GM12874 (cell line): ENCODE measurements around the gene KMT2C.

Experiments used
- TF ChIP-seq, protein P1 (sequence below): IDR thresholded peaks from 2 replicates; pipeline ENCODE4 v1.5.1; 2011; ENCODE audit warnings: low read depth, mild to moderate bottlenecking, control low read depth, low read length, moderate library complexity; ENCODE audit not compliant: insufficient read depth

KMT2C gene

DNA sequence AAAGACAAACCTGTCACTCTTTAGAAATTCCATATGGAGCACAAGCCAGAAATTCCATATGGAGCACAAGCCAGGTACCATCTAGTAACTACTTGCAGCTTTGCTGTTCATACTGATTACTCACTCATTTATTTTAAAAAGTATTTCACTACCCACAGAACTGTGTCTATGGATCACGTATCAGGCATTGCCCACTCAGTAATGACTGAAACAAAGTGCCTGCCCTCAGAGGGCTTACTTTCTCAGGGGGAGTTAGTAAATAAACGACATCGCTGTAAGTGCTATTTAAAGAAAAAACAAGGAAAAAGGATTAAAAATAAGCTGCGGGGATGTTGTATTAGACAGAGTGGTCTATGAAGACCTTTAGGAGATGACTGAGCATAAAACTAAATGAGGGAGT is 239.4 kb downstream of the KMT2C start:
- TF ChIP-seq, protein P1, sequence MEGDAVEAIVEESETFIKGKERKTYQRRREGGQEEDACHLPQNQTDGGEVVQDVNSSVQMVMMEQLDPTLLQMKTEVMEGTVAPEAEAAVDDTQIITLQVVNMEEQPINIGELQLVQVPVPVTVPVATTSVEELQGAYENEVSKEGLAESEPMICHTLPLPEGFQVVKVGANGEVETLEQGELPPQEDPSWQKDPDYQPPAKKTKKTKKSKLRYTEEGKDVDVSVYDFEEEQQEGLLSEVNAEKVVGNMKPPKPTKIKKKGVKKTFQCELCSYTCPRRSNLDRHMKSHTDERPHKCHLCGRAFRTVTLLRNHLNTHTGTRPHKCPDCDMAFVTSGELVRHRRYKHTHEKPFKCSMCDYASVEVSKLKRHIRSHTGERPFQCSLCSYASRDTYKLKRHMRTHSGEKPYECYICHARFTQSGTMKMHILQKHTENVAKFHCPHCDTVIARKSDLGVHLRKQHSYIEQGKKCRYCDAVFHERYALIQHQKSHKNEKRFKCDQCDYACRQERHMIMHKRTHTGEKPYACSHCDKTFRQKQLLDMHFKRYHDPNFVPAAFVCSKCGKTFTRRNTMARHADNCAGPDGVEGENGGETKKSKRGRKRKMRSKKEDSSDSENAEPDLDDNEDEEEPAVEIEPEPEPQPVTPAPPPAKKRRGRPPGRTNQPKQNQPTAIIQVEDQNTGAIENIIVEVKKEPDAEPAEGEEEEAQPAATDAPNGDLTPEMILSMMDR: no peak

DNA sequence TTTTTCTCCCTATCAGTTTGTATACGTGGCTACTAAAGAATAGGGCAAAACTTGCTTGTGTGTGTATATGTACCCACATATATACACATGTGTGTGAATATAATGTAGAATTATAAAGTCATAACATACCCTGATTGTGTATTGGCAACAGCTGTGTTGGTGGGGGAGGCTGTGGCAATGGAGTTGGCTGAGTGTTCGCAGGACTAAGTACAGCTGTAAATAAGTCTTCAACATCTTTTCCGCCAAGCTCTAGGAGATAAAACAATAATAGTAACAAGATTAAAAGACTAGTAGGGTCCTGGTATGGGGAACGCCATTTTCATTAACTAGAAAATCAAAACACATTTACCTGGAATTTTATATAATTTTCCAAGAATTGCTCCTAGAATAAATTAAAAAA is 241.9 kb downstream of the KMT2C start:
- TF ChIP-seq, protein P1: no peak

DNA sequence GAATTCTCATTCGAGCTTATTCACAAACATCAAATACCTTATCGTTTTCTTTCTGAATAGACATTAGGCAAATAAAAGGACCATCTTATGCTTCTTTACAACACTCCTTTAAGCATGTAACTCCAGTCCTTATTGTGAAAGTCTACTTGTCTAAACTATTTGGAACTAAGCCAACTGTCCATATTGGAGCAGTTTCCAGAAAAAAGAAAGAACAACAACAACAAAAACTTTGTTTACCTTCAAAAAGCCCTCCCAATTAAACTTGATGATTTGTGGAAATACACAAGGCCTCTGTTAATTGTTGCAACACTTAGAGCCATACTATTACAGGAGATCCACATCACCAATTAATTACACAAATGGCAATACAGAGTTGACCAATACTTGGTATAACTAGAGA is 246.7 kb downstream of the KMT2C start:
- TF ChIP-seq, protein P1: no peak

DNA sequence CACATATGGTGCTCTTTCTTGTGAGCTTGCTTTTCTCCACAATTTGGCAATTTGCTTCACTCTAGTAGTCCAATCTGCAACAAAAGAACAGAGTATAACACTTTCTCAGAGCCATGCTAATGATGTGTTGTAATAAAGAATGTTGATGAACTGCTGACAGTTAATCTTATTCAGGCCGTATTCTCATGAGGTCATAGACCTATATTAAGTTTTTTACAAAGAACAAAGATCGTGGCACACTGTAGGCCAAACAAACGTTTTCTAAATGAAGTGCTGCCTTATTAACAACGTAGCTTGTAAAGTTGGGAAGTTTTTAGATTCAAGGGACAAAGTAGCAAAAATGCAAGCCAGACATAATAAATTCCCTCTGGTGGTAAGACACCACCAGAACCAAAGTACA is 250.2 kb downstream of the KMT2C start:
- TF ChIP-seq, protein P1: no peak

DNA sequence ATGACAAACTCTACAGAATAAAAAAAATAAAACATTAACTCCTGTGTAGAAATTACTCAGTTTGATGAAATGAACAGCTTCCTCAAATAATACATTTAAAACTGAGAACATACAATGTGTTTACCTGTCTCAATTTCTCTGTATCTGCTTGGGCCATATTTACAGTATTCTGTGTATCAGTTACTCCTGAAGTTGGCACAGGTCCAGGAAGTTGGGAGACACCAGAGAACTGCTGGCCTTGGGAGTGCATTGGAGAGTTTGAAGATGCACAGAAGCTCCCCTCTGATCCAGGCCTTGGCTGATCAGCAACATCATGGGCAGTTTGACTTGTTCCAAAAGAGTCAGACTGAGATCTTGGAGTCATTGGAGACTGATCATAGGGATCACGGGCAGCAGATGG is 255.2 kb downstream of the KMT2C start:
- TF ChIP-seq, protein P1: no peak

DNA sequence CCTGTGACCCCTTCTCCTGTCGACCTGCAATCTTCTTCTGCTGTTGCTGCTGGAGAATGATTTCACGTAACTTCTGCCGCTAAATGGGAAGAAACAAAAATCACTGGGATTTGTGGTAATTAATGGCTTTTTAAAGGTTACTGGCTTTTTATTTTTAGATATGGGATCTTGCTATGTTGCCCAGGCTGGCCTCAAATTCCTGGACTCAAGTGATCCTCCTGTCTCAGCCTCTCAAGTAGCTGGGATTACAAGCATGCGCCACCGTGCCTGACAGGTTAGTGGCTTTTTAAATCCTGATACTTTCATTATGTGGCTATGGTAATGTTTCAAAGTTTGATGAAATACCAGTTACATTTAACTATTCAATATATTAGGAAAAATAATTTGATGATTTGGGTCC is 255.8 kb downstream of the KMT2C start:
- TF ChIP-seq, protein P1: no peak

DNA sequence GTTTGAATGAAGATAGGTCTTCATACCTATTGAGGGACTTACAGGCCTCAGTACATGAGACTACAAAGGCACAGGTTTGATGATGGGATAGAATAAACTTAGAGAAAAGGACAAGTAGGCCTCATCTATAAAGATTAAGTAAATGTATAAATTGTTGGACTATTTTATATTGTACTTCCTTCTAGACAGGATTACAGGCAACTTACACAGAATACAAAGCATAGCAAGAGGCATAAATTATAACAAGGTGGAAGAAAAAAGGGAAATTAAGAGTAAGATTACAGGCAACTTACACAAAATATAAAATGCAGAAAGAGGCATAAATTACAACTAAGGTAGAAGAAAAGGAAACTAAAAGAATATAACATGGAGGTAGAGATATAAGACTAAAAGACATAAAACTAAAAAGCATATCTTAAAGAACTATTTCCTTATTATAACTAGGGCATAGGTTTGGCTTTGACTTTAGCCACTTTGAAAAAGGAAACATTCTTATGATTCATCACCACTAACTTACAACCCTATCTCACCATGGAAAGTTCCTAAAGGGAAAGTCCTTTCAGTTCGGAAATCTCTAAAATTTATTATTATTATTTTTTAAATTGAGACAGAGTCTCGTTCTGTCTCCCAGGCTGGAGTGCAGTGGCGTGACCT is 257.3 kb downstream of the KMT2C start:
- TF ChIP-seq, protein P1: no peak
